ENCODE results near the gene PDF.

PDF gene

DNA sequence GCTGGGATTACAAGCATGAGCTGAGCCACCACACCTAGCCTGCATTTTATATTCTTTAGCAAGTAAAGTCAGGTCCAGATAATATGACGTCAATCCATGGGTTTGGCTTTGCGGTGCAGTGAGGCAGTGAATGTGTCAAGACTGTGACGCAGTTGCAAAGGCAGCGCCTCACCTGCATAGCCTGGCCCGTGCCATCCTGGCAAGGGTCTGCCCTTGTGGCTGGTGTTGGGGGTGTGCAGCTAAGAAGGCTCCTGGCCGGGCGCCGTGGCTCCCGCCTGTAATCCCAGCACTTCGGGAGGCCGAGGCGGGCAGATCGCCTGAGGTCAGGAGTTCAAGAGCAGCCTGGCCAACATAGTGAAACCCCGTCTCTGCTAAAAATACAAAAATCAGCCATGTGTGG, 7.0 kb downstream of the PDF start:
- H3K36me3 ChIP-seq (ENCODE audit: control insufficient read depth in 1 of 2, insufficient read depth in 2 of 2, low read depth in 1 of 2, low read length in 2 of 2): peaks cover 82 to 94% of the 10 kb centered on the region in 2 experiments
- no peaks in the 10 kb centered on the region for H3K9me3 ChIP-seq (ENCODE audit: control insufficient read depth, low read length)
- no peaks in the 10 kb centered on the region for H3K27me3 ChIP-seq (ENCODE audit: control insufficient read depth in 1 of 2, insufficient read depth in 1 of 2, low read length in 2 of 2)
- 97% methylated on average over 10 of the region's 14 CpGs for WGBS
- H2BK15ac ChIP-seq (ENCODE audit: low read depth, poor library complexity, severe bottlenecking): no peak overlapping the region
- H2BK5ac ChIP-seq (ENCODE audit: low read depth, low read length, poor library complexity, severe bottlenecking): no peak overlapping the region
- no peak for DNase-seq
- no peak overlapping the region for H3K4ac ChIP-seq (ENCODE audit: low read depth in 1 of 2, low read length in 2 of 2)
- H3K18ac ChIP-seq (ENCODE audit: low read depth in 1 of 2, low read length in 2 of 2): no peak overlapping the region
- no peak overlapping the region for H3K23ac ChIP-seq (ENCODE audit: low read length in 2 of 2)
- no peak overlapping the region for H2BK120ac ChIP-seq (ENCODE audit: low read depth, low read length)
- no peak overlapping the region for H3K27ac ChIP-seq (ENCODE audit: low read length, poor library complexity, severe bottlenecking)
- H4K91ac ChIP-seq (ENCODE audit: low read length): no peak overlapping the region
- no peak overlapping the region for H3K9ac ChIP-seq (ENCODE audit: low read length)
- H2AFZ ChIP-seq (ENCODE audit: low read depth, low read length): no peak overlapping the region
- H3K4me3 ChIP-seq (ENCODE audit: insufficient read depth in 1 of 2, low read depth in 1 of 2, low read length in 2 of 2): no peak overlapping the region
- no peak overlapping the region for H3K4me2 ChIP-seq (ENCODE audit: low read length, poor library complexity, severe bottlenecking)
- H4K8ac ChIP-seq (ENCODE audit: low read length): no peak overlapping the region
- H2AK5ac ChIP-seq (ENCODE audit: low read length, severe bottlenecking): no peak overlapping the region
- no peak overlapping the region for H2BK12ac ChIP-seq (ENCODE audit: low read length in 2 of 2)
- H3K4me1 ChIP-seq (ENCODE audit: control insufficient read depth, insufficient read depth, low read depth, low read length): peaks cover 23% of the 10 kb centered on the region
- no peak overlapping the region for H3K14ac ChIP-seq (ENCODE audit: low read length in 2 of 2)
- H3K79me1 ChIP-seq (replicated peaks; ENCODE audit: low read length, poor library complexity, severe bottlenecking): peaks cover 37% of the 10 kb centered on the region

DNA sequence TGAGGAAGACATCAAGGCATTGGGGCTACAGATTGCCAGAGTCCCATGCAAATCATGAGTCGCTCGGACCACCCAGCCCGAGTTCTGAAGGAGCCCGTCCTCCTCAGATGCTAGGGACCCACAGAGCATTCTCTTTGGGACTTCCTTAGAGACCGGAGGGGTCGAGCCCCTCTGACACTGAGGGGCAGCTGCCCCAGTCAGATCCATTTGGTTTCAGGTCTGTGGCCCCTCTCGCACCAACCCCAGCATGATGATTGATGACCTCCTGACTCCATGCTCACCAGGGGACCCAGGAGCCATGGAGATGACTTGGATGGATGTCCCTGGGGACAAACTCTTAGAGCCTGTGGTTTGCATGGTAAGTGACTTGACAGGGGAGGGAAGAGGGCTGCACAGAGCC, 8.0 kb downstream of the PDF start:
- H4K8ac ChIP-seq (ENCODE audit: low read length): no peak overlapping the region
- H2AFZ ChIP-seq (ENCODE audit: low read depth, low read length): no peak overlapping the region
- DNase-seq: no peak
- H2AK5ac ChIP-seq (ENCODE audit: low read length, severe bottlenecking): no peak overlapping the region
- no peak overlapping the region for H2BK12ac ChIP-seq (ENCODE audit: low read length in 2 of 2)
- H2BK5ac ChIP-seq (ENCODE audit: low read depth, low read length, poor library complexity, severe bottlenecking): no peak overlapping the region
- no peak overlapping the region for H3K4ac ChIP-seq (ENCODE audit: low read depth in 1 of 2, low read length in 2 of 2)
- H3K9me3 ChIP-seq (ENCODE audit: control insufficient read depth, low read length): no peaks in the 10 kb centered on the region
- 96% methylated on average over 7 of the region's 7 CpGs for WGBS
- no peak overlapping the region for H3K9ac ChIP-seq (ENCODE audit: low read length)
- H2BK15ac ChIP-seq (ENCODE audit: low read depth, poor library complexity, severe bottlenecking): no peak overlapping the region
- no peak overlapping the region for H4K91ac ChIP-seq (ENCODE audit: low read length)
- no peak overlapping the region for H3K18ac ChIP-seq (ENCODE audit: low read depth in 1 of 2, low read length in 2 of 2)
- H3K27me3 ChIP-seq (ENCODE audit: control insufficient read depth in 1 of 2, insufficient read depth in 1 of 2, low read length in 2 of 2): no peaks in the 10 kb centered on the region
- no peak overlapping the region for H3K4me2 ChIP-seq (ENCODE audit: low read length, poor library complexity, severe bottlenecking)
- H3K79me1 ChIP-seq (replicated peaks; ENCODE audit: low read length, poor library complexity, severe bottlenecking): peaks cover 38% of the 10 kb centered on the region
- H3K27ac ChIP-seq (ENCODE audit: low read length, poor library complexity, severe bottlenecking): no peak overlapping the region
- H3K14ac ChIP-seq (ENCODE audit: low read length in 2 of 2): no peak overlapping the region
- peaks cover 19% of the 10 kb centered on the region for H3K4me1 ChIP-seq (ENCODE audit: control insufficient read depth, insufficient read depth, low read depth, low read length)
- no peak overlapping the region for H2BK120ac ChIP-seq (ENCODE audit: low read depth, low read length)
- H3K23ac ChIP-seq (ENCODE audit: low read length in 2 of 2): no peak overlapping the region
- peaks cover 87 to 90% of the 10 kb centered on the region in 2 experiments for H3K36me3 ChIP-seq (ENCODE audit: control insufficient read depth in 1 of 2, insufficient read depth in 2 of 2, low read depth in 1 of 2, low read length in 2 of 2)
- no peak overlapping the region for H3K4me3 ChIP-seq (ENCODE audit: insufficient read depth in 1 of 2, low read depth in 1 of 2, low read length in 2 of 2)

DNA sequence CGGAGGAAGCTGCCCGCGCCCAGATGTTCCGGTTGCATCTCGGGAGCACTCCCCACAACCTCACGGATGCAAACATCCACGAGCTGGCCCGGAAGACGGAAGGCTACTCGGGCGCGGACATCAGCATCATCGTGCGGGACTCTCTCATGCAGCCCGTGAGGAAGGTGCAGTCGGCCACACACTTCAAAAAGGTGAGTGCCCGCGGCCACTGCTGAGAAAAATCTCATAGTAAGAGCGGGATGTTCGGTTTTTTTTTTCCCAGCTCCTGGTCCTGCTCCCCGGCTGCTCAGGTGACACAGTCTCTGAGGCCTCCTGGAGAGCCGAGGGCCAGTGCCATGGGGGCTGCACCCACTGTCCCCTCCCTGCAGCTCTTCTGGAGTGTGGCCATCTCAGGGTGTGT, 9.3 kb downstream of the PDF start:
- no peak overlapping the region for H2BK5ac ChIP-seq (ENCODE audit: low read depth, low read length, poor library complexity, severe bottlenecking)
- no peak overlapping the region for H3K9ac ChIP-seq (ENCODE audit: low read length)
- no peak overlapping the region for H3K23ac ChIP-seq (ENCODE audit: low read length in 2 of 2)
- no peak overlapping the region for H2BK120ac ChIP-seq (ENCODE audit: low read depth, low read length)
- WGBS: 94% methylated on average over 22 of the region's 22 CpGs
- no peaks in the 10 kb centered on the region for H3K9me3 ChIP-seq (ENCODE audit: control insufficient read depth, low read length)
- no peak overlapping the region for H2AK5ac ChIP-seq (ENCODE audit: low read length, severe bottlenecking)
- H3K36me3 ChIP-seq (ENCODE audit: control insufficient read depth in 1 of 2, insufficient read depth in 2 of 2, low read depth in 1 of 2, low read length in 2 of 2): peaks cover 91 to 95% of the 10 kb centered on the region in 2 experiments
- no peak overlapping the region for H2AFZ ChIP-seq (ENCODE audit: low read depth, low read length)
- peaks cover 49% of the 10 kb centered on the region for H3K79me1 ChIP-seq (replicated peaks; ENCODE audit: low read length, poor library complexity, severe bottlenecking)
- H3K4me1 ChIP-seq (ENCODE audit: control insufficient read depth, insufficient read depth, low read depth, low read length): peaks cover 13% of the 10 kb centered on the region
- H3K4me3 ChIP-seq (ENCODE audit: insufficient read depth in 1 of 2, low read depth in 1 of 2, low read length in 2 of 2): no peak overlapping the region
- H3K27me3 ChIP-seq (ENCODE audit: control insufficient read depth in 1 of 2, insufficient read depth in 1 of 2, low read length in 2 of 2): no peaks in the 10 kb centered on the region
- no peak overlapping the region for H3K14ac ChIP-seq (ENCODE audit: low read length in 2 of 2)
- H4K8ac ChIP-seq (ENCODE audit: low read length): no peak overlapping the region
- DNase-seq: no peak
- H3K4me2 ChIP-seq (ENCODE audit: low read length, poor library complexity, severe bottlenecking): no peak overlapping the region
- H3K18ac ChIP-seq (ENCODE audit: low read depth in 1 of 2, low read length in 2 of 2): no peak overlapping the region
- H4K91ac ChIP-seq (ENCODE audit: low read length): no peak overlapping the region
- no peak overlapping the region for H3K27ac ChIP-seq (ENCODE audit: low read length, poor library complexity, severe bottlenecking)
- H2BK15ac ChIP-seq (ENCODE audit: low read depth, poor library complexity, severe bottlenecking): no peak overlapping the region
- no peak overlapping the region for H2BK12ac ChIP-seq (ENCODE audit: low read length in 2 of 2)
- H3K4ac ChIP-seq (ENCODE audit: low read depth in 1 of 2, low read length in 2 of 2): no peak overlapping the region

DNA sequence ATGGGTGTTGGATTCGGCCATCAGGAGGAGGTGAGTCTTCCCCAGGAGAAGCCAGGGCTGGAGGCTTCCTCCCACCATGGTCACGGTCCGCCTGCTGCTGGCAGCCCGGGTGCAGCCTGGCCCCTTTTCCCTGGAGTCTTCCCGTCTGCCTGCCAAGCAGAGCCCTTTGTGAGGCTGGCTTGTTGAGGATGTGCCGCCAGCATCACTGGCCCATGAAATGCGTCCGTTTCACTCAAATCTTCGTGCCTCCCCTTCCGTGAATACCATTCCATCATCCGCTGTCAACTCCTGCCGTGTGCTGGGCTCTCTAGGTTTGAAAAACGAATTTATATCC, 9.7 kb downstream of the PDF start:
- no peak overlapping the region for H2AK5ac ChIP-seq (ENCODE audit: low read length, severe bottlenecking)
- H3K4ac ChIP-seq (ENCODE audit: low read depth in 1 of 2, low read length in 2 of 2): no peak overlapping the region
- H2AFZ ChIP-seq (ENCODE audit: low read depth, low read length): no peak overlapping the region
- no peak overlapping the region for H3K9ac ChIP-seq (ENCODE audit: low read length)
- H2BK15ac ChIP-seq (ENCODE audit: low read depth, poor library complexity, severe bottlenecking): no peak overlapping the region
- no peak overlapping the region for H2BK5ac ChIP-seq (ENCODE audit: low read depth, low read length, poor library complexity, severe bottlenecking)
- no peaks in the 10 kb centered on the region for H3K27me3 ChIP-seq (ENCODE audit: control insufficient read depth in 1 of 2, insufficient read depth in 1 of 2, low read length in 2 of 2)
- H3K9me3 ChIP-seq (ENCODE audit: control insufficient read depth, low read length): no peaks in the 10 kb centered on the region
- 97% methylated on average over 13 of the region's 13 CpGs for WGBS
- H3K27ac ChIP-seq (ENCODE audit: low read length, poor library complexity, severe bottlenecking): no peak overlapping the region
- no peak overlapping the region for H3K4me3 ChIP-seq (ENCODE audit: insufficient read depth in 1 of 2, low read depth in 1 of 2, low read length in 2 of 2)
- peaks cover 10% of the 10 kb centered on the region for H3K4me1 ChIP-seq (ENCODE audit: control insufficient read depth, insufficient read depth, low read depth, low read length)
- no peak overlapping the region for H3K18ac ChIP-seq (ENCODE audit: low read depth in 1 of 2, low read length in 2 of 2)
- peaks cover 52% of the 10 kb centered on the region for H3K79me1 ChIP-seq (replicated peaks; ENCODE audit: low read length, poor library complexity, severe bottlenecking)
- no peak overlapping the region for H2BK120ac ChIP-seq (ENCODE audit: low read depth, low read length)
- H3K23ac ChIP-seq (ENCODE audit: low read length in 2 of 2): no peak overlapping the region
- DNase-seq: no peak
- H4K8ac ChIP-seq (ENCODE audit: low read length): no peak overlapping the region
- no peak overlapping the region for H4K91ac ChIP-seq (ENCODE audit: low read length)
- H3K14ac ChIP-seq (ENCODE audit: low read length in 2 of 2): no peak overlapping the region
- peaks cover 91 to 95% of the 10 kb centered on the region in 2 experiments for H3K36me3 ChIP-seq (ENCODE audit: control insufficient read depth in 1 of 2, insufficient read depth in 2 of 2, low read depth in 1 of 2, low read length in 2 of 2)
- no peak overlapping the region for H2BK12ac ChIP-seq (ENCODE audit: low read length in 2 of 2)
- no peak overlapping the region for H3K4me2 ChIP-seq (ENCODE audit: low read length, poor library complexity, severe bottlenecking)
